ENCODE results near the gene APCDD1L.
"Not testable (repeated sequence)": the region's sequence is repeated elsewhere in the genome, so short reads cannot be mapped to it uniquely, and the experiment has no call there.

GRCh38 chr20:58414786-58415185 is 100.4 kb downstream of the APCDD1L start:
- not testable (repeated sequence) for TF ChIP-seq EZH2 (IDR thresholded peaks at IDR 0.05); POLR2AphosphoS5 (IDR thresholded peaks at IDR 0.05; ENCODE audit: borderline replicate concordance, low read depth, low read length); FOXP2 (optimal IDR thresholded peaks at IDR 0.05; ENCODE audit: control extremely low read depth, extremely low read length, insufficient read depth)
